Stimulated activated naive CD8-positive, alpha-beta T cell treated with anti-CD3 and anti-CD28 coated beads, Interleukin-15, Interleukin-2, amounts not matched to agents 100 ng/mL and 50 ng/mL, for 24 hours (primary cell): ENCODE data around the gene KRT73.

Experiments
- H3K27ac Mint-ChIP-seq: one replicate; pipeline ENCODE4 v1.8.0; 2021; ENCODE audit warnings: mild to moderate bottlenecking, mixed read lengths
- H3K27me3 Mint-ChIP-seq: one replicate; pipeline ENCODE4 v1.8.0; 2021; ENCODE audit warnings: mixed read lengths
- H3K36me3 Mint-ChIP-seq: one replicate; pipeline ENCODE4 v1.8.0; 2021; ENCODE audit warnings: low read depth, mixed read lengths
- H3K4me1 Mint-ChIP-seq: one replicate; pipeline ENCODE4 v1.8.0; 2021; ENCODE audit warnings: low read depth, mixed read lengths
- H3K4me3 Mint-ChIP-seq: one replicate; pipeline ENCODE4 v1.8.0; 2021; ENCODE audit warnings: mild to moderate bottlenecking, mixed read lengths
- H3K9me3 Mint-ChIP-seq: one replicate; pipeline ENCODE4 v1.8.0; 2021; ENCODE audit warnings: mixed read lengths

The KRT73 gene

DNA sequence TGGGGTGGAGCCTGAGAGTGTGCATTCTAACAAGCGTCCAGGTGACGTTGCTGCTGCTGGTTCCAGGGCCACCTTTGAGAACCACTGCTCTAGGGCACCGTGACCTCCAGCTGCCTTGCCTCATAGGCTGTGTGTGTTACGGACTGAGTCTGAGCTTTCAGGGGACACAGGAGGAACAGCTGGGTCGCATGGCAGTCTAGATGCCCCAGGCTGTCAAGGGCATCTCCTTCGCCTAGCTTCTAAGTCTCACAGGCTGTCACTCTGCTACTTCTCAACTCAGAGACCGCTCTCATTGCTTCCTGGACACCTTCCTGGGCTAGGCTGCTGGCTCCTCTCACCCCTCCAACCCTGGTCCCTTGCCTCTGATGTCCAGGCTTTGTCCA, 965 bp downstream of the KRT73 start:
- H3K36me3 Mint-ChIP-seq, result no peaks in the 10 kb centered on the region
- H3K27ac Mint-ChIP-seq, result peak overlapping the region; percentile 42
- peaks cover 69% of the 10 kb centered on the region for H3K4me1 Mint-ChIP-seq
- no peaks in the 10 kb centered on the region for H3K27me3 Mint-ChIP-seq
- no peaks in the 10 kb centered on the region for H3K9me3 Mint-ChIP-seq
- H3K4me3 Mint-ChIP-seq, result no peak overlapping the region

DNA sequence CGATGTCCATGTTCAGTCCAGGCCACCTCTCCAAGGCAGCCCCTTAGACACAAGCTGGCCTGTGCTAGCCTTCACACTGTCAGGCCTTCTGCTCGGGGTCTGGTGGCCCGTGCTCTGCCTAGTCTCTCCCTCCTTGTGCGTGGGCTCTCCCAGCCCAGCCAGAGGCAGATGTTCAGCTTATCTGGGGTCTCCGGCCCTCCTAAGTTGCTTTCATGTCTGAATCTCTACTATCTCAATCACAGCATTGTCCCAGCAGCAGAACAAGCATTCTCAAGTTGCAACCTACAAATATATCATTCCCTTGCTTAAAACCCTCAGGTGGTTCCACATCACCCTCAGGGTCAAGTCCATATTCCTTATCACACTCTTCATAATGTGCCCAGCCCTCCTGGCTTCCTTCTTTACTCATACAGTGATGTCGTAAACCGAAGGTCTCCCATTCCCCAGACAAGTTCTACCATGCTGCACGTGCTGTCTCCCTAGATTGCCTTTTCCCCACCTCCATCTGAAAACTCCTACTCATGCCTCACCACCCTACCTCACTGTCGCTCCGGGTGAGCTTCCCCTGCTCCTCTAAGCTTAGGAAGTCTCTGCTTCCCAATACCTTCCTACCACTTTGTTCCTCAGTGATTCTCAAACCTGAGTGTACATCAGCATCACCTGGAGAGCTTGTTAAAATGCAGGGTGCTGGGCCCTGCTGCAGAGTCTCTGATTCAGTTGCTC, 1.5 kb downstream of the KRT73 start:
- H3K27me3 Mint-ChIP-seq, result no peaks in the 10 kb centered on the region
- no peaks in the 10 kb centered on the region for H3K9me3 Mint-ChIP-seq
- H3K4me1 Mint-ChIP-seq, result peaks cover 72% of the 10 kb centered on the region

DNA sequence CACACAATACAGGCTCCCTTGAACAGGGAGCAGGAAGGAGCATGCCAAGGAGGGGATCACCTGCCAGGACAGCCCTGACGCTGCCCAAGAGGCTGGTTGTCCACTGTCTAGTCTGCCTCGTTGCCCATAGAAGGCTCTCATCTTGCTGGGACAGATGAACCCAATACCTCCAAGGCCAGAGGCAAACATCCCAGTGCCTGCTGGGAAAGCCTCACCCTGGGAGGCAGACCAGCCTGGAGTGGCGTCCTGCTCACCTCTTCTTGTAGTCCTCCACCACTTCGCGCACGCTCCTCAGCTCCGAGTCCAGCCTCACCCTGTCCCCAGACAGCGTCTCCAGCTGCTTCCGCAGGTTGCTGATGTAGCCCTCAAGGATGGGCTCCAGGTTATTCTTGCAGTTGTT, 2.4 kb downstream of the KRT73 start:
- Mint-ChIP-seq H3K9me3 (no peaks in the 10 kb centered on the region), H3K27ac (peak overlapping the region; percentile 42), H3K4me3 (no peak overlapping the region), H3K36me3 (no peaks in the 10 kb centered on the region), H3K4me1 (peaks cover 72% of the 10 kb centered on the region), H3K27me3 (no peaks in the 10 kb centered on the region)

More for the DNA sequence above, 1.5 kb downstream of the KRT73 start:
- peak overlapping the region; percentile 42 for H3K27ac Mint-ChIP-seq
- H3K36me3 Mint-ChIP-seq, result no peaks in the 10 kb centered on the region
- H3K4me3 Mint-ChIP-seq, result no peak overlapping the region

DNA sequence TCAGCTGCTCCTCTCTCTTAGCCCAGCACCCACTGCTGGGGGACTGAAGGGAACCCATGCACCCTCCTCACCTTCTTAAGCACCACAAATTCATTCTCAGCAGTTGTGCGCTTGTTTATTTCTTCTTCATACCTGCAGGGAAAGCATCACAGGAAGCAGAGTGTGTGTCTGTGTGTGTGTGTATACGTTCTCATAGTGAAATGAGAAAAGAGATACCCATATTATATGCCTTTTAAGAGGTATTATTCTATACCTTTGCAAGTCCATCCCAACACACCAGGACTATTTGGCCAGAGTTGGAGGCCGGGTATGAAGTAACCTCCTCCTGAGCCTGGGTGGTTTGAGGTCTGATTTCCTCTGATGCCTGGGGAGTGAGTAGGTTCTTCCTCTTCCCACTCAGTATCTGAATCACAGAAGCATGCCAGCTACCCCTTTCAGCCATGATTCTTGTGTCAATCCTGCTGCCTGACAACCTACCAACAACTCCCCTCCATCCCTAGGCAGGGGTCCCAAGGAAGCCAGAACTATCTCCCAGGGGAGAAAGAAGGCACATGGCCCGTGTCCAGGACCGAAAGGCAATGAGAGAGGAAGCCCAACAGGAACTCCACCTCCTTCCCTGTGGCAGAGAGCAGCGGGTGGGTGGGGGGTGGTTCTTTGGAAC, 3.0 kb downstream of the KRT73 start:
- Mint-ChIP-seq H3K9me3 (no peaks in the 10 kb centered on the region), H3K4me1 (peaks cover 71% of the 10 kb centered on the region), H3K27me3 (no peaks in the 10 kb centered on the region), H3K27ac (peak overlapping the region; percentile 86), H3K4me3 (no peak overlapping the region), H3K36me3 (no peaks in the 10 kb centered on the region)

DNA sequence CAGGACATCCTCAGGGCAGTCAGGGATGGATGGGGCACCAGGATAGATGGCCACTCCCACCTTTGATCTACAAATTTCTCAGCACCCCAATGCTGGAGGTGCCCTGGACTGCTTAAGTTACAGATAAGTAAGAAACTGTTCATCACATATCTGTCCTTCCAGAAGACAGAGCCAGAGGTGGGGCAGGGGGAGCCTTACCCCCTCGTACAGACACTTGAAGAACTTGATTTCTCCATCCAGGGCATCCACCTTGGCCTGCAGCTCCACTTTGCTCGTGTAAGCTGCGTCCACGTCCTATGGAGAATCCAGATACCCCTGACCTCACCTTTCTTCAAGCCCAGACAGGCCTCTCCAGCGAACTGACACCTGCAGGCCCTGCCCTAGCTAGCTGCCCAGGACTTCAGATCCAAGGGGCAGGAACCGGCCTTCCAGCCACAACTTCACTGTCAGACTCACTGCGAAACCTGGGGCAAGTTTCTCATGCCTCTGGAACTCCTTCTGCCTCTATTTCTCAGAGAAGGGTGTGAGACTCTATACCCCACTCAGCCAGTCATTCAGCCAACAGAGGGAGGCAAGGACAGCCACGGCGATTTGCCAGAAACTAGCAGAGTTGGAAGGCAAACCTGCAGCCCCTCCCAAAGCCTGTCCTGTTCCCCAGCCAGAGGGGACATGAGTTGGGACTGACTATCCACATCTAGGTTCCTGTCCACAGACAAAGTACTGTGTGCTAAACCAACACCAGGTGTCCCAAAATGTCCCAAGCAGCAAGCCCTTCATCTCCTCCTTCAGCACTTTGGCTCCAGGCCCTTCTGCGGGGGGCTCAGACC, 3.8 kb downstream of the KRT73 start:
- H3K9me3 Mint-ChIP-seq, result no peaks in the 10 kb centered on the region
- H3K36me3 Mint-ChIP-seq, result no peaks in the 10 kb centered on the region
- no peak overlapping the region for H3K4me3 Mint-ChIP-seq
- peaks cover 77% of the 10 kb centered on the region for H3K4me1 Mint-ChIP-seq
- H3K27me3 Mint-ChIP-seq, result no peaks in the 10 kb centered on the region
- peak overlapping the region; percentile 1 for H3K27ac Mint-ChIP-seq

DNA sequence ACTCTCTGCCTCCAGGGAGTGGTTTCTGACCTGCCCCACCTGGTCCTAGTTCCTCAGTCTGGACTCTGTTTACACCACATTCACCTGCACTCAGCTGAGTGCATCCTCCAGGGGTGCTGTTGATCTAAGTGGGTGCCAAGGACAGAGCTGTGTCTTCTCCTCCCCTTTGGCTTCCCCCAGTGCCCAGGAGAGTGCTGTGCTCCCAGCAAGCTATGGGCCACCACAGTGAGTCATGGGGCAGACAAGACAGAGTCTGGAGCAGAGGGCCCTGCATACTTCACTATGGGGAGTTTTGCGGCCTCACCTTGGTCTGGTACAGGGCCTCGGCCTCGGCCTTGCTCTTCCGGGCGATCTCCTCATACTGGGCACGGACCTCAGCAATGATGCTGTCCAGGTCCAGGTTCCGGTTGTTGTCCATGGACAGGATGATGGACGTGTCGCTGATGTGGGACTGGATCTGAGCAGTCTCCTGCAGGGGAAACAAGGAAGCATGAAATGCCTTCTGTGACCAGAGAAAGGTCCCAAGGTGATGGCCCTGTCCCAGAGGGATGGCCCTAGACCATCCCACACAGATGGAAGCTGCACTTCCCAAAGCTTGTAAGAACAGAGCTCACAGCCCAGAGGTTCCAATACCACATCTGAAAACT, 4.9 kb downstream of the KRT73 start:
- Mint-ChIP-seq H3K9me3 (no peaks in the 10 kb centered on the region), H3K27me3 (no peaks in the 10 kb centered on the region), H3K4me3 (no peak overlapping the region), H3K4me1 (peaks cover 88% of the 10 kb centered on the region), H3K27ac (no peak overlapping the region), H3K36me3 (no peaks in the 10 kb centered on the region)

DNA sequence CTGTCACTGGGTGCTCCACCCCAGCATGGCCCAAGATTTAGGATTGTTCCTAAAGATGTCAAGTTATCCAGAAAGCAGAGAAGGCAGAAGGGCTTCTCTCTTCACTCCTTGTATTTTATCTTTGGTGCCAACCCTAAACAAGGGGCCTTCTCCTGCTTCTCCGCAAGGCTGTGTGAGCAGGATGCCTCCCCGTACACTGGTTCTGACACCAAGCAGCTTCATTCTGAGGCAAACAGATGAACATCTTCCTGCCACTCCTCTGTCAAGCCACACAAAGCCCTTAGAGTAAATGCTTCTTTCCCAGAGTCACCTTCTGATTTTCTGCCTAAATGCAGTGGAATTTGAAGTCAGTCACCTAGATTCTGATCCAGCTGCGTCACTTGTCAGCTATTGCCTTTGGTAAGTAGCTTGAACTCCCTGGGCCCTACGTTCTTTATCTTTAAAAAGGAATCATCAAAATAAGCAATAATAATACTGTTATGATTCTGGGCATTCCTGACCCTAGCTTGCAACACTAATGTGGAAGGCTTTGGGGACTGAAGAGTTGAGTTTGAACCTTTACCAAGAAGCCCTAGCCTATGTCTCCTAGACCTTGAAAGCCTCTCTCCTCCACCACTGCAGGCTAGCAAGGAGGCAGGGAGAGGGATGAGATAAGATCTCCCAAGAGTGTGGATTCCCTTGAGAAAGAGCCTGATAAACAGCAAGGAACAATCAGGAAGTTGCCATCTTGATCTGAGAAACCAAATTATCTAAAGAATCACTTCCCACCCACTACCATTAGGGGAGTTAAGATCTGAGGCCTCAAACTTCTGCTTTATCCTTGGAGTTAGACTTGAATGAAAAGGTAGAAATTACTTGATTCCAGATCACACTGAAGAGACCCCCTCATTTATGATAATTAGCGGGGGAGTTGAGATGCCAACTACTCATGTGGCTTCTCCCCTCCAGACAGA, 5.7 kb downstream of the KRT73 start:
- H3K4me3 Mint-ChIP-seq, result no peak overlapping the region
- no peaks in the 10 kb centered on the region for H3K9me3 Mint-ChIP-seq
- H3K4me1 Mint-ChIP-seq, result peaks cover 96% of the 10 kb centered on the region
- no peaks in the 10 kb centered on the region for H3K27me3 Mint-ChIP-seq
- H3K36me3 Mint-ChIP-seq, result no peaks in the 10 kb centered on the region
- no peak overlapping the region for H3K27ac Mint-ChIP-seq

DNA sequence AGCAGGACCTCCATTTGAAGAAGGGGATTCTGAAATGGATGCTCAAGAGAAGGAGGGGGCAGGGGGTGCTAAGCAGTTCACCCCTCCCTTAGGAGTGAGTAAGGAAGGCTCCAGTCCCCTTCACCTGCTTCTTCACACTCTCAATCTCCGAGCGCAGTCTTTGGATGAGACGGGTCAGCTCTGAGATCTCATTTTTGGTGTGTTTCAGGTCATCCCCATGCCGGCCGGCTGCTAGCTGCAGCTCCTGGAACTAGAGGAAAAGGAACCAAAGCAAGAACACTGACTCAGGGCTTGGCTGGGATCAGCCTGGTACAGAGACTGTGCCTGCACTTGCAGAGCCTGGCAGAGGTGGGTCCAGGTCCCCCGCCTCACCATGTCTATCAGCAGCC, 7.3 kb downstream of the KRT73 start:
- Mint-ChIP-seq H3K36me3 (no peaks in the 10 kb centered on the region), H3K27ac (peak overlapping the region; percentile 19), H3K27me3 (no peaks in the 10 kb centered on the region), H3K4me3 (no peak overlapping the region), H3K4me1 (peaks cover 92% of the 10 kb centered on the region), H3K9me3 (no peaks in the 10 kb centered on the region)

DNA sequence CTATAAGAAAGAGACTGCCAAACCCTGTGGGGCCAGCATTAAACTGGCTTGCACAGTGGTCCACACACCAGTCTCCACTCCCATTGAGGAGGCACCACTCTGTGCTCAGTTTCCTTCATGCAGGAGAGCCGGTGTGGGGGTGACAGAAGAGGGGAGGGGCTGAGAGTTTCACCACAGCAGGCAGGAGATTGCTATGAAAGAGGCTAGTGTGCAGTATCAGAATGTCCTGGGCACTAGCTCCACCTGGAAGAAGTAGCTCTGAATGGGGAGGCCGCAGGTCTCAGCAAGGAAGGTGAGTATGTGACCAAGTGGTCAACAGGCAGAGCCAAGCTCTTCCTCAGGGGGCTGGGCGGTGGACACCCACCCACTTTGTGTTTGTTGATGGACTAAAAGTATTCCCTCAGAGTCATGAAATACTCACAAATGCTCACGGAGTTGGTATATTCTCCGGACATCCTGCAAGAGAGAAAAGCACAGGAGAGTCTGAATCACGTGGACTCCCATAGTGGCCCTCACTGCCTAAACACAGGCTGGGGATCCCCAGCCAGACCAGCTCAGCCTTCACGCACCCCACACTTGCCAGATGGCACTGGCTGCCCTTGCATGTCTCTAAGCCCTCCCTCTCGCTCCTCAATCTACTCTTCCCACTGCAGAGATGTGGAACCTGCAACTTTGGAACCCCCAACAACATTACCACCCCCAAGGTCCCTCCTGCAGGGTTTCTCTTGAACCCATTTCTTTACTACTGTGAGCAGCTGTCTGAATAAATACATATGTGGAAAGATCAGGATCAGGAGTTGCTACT, 9.3 kb downstream of the KRT73 start:
- Mint-ChIP-seq H3K27ac (no peak overlapping the region), H3K4me1 (peaks cover 91% of the 10 kb centered on the region), H3K27me3 (no peaks in the 10 kb centered on the region), H3K9me3 (no peaks in the 10 kb centered on the region), H3K4me3 (no peak overlapping the region), H3K36me3 (no peaks in the 10 kb centered on the region)

DNA sequence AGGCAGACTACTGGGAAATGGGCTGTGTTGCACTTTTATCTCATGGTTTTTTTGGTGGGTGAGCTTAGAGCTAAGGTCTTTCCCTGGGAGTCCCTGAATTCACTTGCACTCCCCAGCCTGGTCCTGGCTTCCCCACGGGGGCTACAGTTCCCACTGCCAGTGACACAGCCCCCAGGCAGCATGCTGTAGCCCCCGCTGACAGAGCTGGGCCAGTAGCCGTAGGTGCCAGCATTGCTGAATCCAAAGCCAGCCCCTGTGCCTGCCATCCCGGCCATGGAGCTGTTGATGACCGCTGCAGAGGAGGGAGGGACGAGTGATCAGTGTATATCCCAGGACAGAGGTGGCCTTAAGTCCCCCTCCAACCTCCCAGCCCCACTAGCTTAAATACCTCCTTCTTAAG, 10.2 kb downstream of the KRT73 start:
- Mint-ChIP-seq H3K36me3 (no peaks in the 10 kb centered on the region), H3K9me3 (no peaks in the 10 kb centered on the region), H3K4me3 (no peak overlapping the region), H3K27ac (no peak overlapping the region), H3K4me1 (peaks cover 91% of the 10 kb centered on the region), H3K27me3 (no peaks in the 10 kb centered on the region)

DNA sequence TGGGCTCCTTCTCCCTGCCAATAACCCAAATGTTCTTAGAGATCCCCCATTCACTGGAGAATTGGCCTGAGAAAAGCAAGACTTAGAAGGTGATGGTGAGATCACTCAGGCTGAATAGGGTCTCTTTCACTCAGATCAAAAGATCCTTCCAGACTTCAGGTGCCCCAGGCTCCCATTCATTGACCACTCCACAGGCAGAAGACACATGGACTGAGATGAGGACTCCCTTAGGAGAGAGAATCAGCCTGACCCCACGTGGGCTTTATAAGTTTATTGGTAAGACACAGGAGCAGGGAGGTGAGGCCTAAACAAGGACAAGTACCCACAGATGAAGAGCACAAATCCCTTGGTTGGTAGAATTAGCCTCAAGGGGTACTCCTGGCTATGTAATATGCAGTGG, 11.0 kb downstream of the KRT73 start:
- Mint-ChIP-seq H3K27me3 (no peaks in the 10 kb centered on the region), H3K27ac (no peak overlapping the region)

DNA sequence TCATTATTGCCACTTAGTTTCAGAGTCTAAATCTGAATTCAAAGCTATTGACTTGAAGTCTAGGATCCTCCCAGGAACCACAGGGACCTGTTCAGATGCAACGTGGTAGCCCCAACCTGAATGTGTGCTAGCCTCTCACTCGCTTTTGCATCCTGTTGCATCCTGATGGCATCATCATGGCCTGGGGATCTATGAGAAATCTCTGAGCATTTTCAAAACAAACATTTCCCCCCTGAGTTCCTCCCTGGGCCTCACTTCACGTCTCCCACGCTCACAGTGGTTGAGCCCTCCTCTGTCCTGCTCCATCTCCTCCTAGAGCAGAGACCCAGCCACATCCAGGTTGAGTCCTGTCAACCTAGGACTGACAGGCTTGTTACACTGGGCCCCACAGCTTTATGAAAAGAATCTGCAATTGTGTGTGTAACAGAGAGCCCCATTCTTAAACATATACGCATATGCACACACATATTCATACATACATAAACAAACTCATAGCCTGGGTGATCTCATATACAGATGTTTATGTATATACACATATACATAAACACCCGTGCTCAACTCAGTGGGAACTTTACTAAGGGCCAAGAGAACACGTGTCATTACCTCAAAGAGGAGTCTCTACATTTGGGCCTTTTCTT, 11.7 kb downstream of the KRT73 start:
- Mint-ChIP-seq H3K27ac (no peak overlapping the region), H3K4me3 (no peak overlapping the region), H3K9me3 (no peaks in the 10 kb centered on the region), H3K36me3 (no peaks in the 10 kb centered on the region), H3K27me3 (no peaks in the 10 kb centered on the region), H3K4me1 (peaks cover 90% of the 10 kb centered on the region)

More for the DNA sequence above, 11.0 kb downstream of the KRT73 start:
- H3K4me3 Mint-ChIP-seq, result no peak overlapping the region
- no peaks in the 10 kb centered on the region for H3K9me3 Mint-ChIP-seq
- no peaks in the 10 kb centered on the region for H3K36me3 Mint-ChIP-seq
- peaks cover 91% of the 10 kb centered on the region for H3K4me1 Mint-ChIP-seq

DNA sequence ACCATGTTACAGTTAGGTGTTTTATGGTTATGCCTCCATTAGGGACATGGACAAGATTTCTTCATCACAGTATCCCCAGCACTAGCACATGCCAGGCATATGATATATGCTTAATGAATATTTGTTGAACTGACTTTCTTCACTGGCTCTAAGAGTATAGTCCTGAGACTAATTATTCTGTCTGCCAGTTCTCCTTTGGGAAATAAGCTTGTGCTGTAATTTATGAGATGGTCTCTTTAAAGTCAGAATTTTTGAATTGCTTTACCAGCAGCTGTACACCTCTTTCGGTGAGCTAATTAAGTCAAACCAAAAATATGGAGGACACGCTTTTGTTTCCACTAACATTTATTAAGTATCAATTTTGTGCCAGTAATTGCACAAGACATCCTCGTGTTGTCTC, 12.3 kb downstream of the KRT73 start:
- Mint-ChIP-seq H3K4me1 (peaks cover 85% of the 10 kb centered on the region), H3K9me3 (no peaks in the 10 kb centered on the region), H3K27ac (no peak overlapping the region), H3K27me3 (no peaks in the 10 kb centered on the region), H3K36me3 (no peaks in the 10 kb centered on the region), H3K4me3 (no peak overlapping the region)
